HuH-7.5 (cell line): ENCODE data around the gene MARCHF3.
"Not testable (repeated sequence)": the region's sequence is repeated elsewhere in the genome, so short reads cannot be mapped to it uniquely, and the experiment has no call there.

Experiments
- DNase-seq: peaks from one replicate; pipeline ENCODE4 v3.0.0; 2011; ENCODE audit warnings: low spot score

The MARCHF3 gene

DNA sequence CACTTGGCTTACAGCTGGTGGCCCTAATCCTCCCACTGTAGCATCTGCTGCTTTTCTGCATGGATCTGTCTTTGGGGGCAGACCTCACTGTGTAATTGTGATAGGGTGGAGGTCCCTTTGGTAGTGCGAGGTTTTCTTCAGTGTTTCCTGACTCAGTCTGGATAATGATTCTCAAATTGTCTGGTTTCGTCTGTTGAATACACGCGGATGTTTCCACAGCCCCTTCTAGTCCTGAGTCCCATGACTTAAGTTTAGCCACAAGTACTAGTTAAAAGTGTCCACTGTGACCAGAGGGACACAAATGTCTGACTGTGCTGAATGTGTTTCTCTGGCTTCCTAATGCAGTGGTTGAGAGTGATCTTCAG lies 182.9 kb downstream of the MARCHF3 start:
- DNase-seq, result no peak

DNA sequence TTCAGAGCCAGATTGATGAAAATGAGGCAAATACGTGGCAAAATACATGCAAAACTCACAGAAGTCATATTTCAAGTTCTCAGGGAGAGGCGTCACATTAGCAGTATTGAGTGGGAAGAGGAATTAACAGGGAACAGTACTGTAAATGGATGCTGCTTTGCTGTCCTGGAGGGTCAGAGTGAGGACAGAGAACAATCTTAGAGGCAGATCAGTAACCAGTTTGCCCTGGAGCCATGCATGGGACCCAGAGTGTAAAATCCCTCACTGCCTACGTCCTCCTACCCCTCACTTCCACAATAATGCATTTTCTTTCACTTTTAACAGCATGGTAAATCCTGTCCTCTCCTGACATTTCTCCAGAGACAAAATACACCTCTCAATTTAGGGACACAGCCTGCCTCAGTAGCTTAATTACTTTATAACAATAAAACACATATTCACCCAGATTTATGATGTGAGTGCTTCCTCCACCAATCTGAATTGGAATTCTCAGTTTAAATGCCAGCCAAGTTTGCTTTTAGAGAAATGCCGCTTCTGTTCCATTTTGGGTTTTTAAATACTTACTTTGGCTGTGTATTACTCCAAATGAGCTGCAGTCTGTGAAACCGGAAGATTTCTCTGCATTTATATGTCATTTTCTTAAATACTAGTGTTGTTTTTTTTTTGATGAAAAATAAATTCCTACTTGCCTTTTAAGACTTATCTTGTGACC lies 183.5 kb downstream of the MARCHF3 start:
- no peak for DNase-seq

DNA sequence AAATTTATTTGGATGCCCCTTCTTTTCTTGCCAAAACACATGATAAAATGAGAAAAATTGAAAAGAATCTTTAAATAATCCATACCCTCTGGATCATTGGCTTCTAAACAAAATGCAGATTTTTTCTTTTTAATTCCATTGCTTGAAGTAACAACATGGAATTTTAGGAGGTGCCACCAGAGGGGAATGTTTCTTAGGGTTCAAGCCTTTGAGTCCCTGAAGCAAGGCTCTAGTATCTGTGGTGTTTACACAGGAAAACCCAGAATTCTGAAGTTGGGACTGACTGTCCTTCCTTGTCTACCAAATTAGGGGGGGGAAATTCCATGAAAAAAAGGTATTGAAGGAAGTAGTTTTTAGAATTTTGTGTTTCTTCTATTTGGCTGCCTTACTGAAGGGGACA lies 184.0 kb downstream of the MARCHF3 start:
- DNase-seq, result no peak

DNA sequence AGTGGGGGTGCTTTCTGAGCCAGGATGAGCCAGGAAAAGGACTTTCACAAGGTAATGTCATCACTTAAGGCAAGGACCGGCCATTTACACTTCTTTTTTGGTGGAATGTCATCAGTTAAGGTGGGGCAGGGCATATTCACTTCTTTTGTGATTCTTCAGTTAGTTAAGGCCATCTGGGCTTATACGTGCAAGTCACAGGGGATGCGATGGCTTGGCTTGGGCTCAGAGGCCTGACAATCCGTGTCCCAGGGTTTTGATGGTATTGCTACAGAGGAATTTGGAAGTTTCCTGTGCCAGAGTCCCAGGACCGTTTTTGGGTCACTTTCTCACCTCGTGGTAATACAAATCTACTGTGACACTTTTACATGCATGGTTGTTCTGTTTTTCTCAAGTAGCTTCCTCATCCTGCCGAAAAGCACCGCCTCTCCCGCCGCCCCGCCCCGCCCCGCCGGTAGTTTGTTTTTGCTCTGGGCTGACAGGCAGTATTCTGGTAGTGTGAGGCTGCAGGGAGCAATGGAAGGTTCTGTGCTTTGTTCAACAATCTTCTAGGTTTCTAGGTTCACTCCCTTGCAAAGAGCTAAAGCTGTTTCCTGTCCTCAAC lies 184.8 kb downstream of the MARCHF3 start:
- not testable (repeated sequence) for DNase-seq

DNA sequence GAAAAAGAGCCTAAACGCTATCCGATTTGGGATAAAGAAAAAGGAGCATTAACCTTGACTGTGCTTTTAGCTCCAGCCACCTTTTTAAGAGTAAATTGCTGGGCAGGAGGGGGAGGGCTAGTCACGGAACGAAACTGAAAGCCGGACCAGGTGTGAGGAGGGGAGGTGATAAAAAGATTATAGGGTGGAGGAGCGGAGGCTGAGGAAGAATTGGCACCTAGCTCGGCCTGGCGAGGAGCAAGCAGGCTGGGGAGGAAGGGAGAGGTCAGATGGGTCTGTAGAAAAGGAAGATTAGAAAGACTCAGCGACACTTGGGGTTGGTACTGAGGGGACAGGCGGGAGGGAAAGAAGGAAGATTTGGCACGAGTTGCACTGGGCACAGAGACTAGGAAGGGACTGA lies 187.0 kb downstream of the MARCHF3 start:
- DNase-seq, result not testable (repeated sequence)

DNA sequence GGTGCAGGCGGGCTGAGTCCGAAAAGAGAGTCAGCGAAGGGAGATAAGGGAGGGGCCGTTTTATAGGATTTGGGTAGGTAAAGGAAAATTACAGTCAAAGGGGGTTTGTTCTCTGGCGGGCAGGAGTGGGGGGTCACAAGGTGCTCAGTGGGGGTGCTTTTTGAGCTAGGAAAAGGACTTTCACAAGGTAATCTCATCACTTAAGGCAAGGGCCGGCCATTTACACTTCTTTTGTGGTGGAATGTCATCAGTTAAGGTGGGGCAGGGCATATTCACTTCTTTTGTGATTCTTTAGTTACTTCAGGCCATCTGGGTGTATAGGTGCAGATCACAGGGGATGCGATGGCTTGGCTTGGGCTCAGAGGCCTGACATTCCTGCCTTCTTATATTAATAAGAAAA lies 191.0 kb downstream of the MARCHF3 start:
- not testable (repeated sequence) for DNase-seq

DNA sequence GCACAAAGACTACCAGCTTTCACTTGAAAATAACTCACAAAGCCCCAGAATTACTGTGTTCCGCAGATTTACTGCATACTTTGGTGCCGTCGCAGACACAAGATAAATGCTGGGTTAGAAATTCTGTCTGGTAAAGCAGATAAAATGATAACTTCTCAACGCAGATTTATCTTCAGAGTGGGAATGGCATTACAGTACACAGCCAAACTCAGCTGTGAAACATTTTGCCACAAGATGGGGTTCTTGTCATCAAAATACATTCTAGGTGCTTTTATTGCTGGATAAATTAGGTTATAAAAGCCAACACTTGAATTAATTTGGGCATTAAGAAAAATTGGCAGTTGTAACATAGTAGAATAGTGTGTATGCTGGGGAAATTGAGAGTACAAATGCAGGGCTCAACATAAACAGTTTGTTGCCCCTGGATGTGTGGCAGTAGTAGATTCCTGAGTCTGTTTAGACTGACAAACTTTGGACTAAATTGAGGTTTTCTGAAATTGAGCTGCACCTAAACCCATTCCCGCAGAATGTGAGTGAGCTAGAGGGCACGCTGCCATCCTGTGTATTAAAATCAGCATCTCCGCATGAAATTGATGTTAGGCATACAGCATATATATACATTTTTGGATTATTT lies 192.3 kb downstream of the MARCHF3 start:
- DNase-seq, result no peak

DNA sequence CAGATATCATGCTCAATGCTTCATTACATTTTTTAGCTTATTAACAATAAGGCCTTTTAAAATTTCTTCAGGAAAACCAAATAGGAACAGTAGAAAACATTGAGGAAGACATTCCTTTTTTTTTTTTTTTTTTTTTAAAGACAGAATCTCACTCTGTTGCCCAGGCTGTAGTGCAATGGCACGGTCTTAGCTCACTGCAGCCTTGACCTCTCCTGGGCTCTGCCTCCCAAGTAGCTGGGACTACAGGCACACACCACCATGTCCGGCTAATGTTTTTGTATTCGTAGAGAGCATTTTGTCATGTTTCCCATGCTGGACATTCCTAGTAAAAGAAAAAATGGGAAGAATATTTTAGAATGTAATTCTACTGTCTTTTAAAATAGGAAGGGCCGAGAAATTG lies 193.1 kb downstream of the MARCHF3 start:
- DNase-seq, result no peak

DNA sequence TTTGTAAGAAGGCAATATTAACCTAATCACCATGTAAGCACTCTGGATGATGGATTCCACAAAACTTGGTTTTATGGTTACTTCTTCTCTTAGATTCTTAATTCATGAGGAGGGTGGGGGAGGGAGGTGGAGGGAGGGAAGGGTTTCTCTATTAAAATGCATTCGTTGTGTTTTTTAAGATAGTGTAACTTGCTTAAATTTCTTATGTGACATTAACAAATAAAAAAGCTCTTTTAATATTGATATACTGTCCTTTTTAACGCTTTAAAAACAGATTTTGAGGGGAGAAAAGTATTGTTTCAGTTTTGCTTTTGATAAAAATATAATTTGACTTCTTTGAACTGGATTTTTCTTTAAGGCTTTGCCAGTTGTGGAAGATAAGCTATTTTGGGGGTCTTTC lies 193.6 kb downstream of the MARCHF3 start:
- DNase-seq, result no peak

DNA sequence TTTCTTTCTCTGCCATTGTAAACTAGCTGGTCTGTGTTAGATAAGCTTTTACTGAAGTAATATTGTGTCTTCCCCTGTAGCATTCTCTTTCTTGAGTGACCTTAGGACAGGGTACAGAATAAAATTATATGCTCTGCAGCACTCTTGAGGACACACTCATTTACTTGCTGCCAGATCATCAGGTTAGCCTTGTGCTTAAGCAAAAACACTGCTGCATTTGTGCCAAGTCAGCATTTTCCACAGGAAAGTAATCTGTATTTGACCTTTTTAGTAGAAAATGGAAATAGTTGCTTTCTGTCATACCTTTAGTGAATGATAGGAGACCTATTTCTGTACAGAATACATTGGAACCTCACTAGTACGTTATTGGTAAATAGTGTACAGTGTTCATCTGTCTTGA lies 199.2 kb downstream of the MARCHF3 start:
- DNase-seq, result no peak

DNA sequence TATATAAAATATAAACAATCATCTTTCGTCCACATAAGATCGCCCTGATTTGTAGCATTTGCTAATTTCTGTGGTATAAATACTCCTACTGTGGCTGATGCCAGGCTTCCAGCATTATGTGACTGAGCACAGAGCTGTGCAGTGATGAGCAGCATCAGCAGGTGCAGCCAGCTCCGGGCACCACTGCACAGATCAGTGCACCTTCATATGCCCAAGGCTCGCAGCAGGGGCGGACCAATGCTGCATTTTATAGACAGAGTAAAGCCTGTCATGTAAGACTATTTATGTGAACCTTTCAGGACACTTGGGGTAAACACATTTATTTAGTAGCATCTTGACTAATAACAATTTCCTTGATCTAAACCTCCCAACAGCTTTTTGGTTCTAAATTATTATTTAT lies 200.3 kb downstream of the MARCHF3 start:
- DNase-seq, result no peak

DNA sequence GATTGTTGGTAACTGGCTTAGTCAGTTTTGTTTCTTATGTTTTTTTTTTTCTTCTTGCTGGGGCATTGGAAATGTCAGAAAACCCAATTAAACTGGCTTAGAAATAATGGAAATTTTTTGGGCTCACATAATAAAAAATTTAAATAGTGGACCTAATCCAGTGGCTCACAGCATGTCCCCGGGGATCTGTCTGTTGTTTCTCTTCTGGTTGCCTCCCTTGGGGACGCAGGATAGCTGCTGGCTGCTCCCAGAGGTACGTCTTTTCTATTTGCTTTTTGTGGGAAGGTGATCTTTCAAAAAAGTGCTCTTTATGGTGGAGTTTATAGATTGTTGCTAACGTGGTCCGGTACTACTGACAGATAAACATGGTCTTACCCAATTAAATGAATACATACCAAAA lies 201.3 kb downstream of the MARCHF3 start:
- no peak for DNase-seq

DNA sequence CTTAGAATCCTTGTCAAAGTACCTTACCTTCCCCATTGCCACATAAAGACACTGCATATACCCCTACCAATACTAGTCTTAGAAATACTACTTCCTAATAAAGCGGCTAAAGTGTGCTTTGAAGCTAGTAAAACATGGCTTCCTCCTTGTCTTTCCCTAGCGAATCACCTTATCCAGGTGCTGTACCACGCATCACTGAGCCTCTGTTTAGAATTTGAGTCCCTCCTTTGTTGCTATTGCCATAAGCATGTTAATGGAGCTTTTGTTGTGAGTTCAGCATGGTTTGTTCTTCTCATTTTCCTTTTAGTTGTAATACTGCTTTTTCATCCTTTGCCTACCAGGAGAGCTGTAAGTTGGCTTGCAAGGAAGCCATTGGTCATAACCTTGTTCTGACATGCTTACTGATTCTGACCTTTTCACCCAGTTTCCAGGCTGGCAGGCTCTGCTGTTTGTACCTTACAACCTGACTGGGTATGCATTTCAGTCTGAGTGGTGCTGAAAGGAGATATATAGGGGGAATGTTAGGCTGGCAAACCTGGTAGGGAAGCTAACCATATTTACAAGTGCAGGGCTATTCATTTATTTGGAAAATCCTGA lies 203.6 kb downstream of the MARCHF3 start:
- no peak for DNase-seq

DNA sequence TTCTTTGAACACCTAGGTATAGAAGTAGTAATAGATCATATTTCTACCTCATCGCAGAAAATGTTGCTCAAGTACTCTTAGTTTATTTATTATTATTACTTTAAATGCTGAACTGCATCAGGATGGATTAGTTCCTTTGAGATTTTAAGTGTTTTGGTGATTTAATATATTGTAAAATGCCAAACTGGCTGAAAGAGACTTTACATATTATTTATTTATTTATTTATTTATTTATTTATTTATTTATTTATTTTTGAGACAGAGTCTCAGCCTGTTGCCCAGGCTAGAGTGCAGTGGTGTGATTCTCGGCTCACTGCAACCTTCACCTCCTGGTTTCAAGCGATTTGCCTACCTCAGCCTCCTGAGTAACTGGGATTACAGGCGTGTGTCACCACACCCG lies 211.1 kb downstream of the MARCHF3 start:
- DNase-seq, result no peak

DNA sequence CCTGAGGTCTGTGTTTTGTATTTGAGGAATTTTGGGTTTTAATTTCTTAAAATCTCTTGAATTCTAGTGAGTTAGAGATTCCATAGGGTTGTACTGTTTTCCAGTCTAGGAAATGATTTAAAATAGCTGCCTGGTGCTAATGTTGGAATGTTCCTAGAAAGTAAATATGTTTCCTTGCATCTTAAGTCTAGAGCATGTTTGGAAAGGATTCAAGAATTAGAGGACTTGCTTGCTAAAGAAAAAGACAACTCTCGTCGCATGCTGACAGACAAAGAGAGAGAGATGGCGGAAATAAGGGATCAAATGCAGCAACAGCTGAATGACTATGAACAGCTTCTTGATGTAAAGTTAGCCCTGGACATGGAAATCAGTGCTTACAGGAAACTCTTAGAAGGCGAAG lies 211.6 kb downstream of the MARCHF3 start:
- DNase-seq, result no peak
